Measurements from ENCODE around the gene KCNJ6. TPM values are rescaled to one million over a fixed set of nuclear protein-coding genes. Genes with fewer than 3 reads are reported as not detected.

KCNJ6 gene
- total RNA-seq (under 1 TPM in 1 of 2 donors, not detected in 1; 0.16 TPM), polyA plus RNA-seq (not detected)
- long read RNA-seq, donor 1, result 0 reads
- long read RNA-seq, donor 2, result 0 reads

- intact Hi-C loops (cut with DNase I), result loop anchor here (5.0 to 10.0 kb wide), 2 partner anchors 204 to 438 kb away; no protein-coding TSS in a partner anchor
- Histone ChIP-seq H3K4me1 (ENCODE audit: control insufficient read depth in 1 of 2, insufficient read depth in 2 of 2, low read length in 2 of 2) (no peaks in the 10 kb centered on the region), H3K9me3 (ENCODE audit: control insufficient read depth, low read length) (peaks cover 1% of the 10 kb centered on the region), H3K36me3 (ENCODE audit: control insufficient read depth in 1 of 2, insufficient read depth in 2 of 2, low read length in 1 of 2) (no peaks in the 10 kb centered on the region), H3K27ac (ENCODE audit: low read depth in 1 of 2, low read length in 2 of 2) (no peak within 1 kb of the TSS), H3K4me3 (ENCODE audit: low read length in 2 of 2) (peak within 1 kb of the TSS in 1 of 2 donors; percentile 11), H3K27me3 (ENCODE audit: control insufficient read depth in 1 of 2, insufficient read depth in 2 of 2, low read length in 1 of 2) (peaks cover 0 to 2% of the 10 kb centered on the region in 2 donors)
- ATAC-seq (ENCODE audit: low FRiP score), result peak; percentile 48
- DNase-seq, result peak in 1 of 2 donors; percentile 56
- WGBS, 2 donors, result 1 to 2% methylated on average over 53 to 56 of the region's 56 CpGs
Observed at GRCh38 chr21:37916310-37917051, at the start of gene KCNJ6. KCNJ6 (minus strand) TSS chr21:37916457; CDS start chr21:37840682, 75,775 bp downstream.

GRCh38 chr21:37965088-37965805 is 49.0 kb upstream of the KCNJ6 start:
- no peak overlapping the region for H3K27ac ChIP-seq (ENCODE audit: low read depth in 1 of 2, low read length in 2 of 2)
- intact Hi-C loops (cut with DNase I), result no loop called here
- no peaks in the 10 kb centered on the region for H3K27me3 ChIP-seq (ENCODE audit: control insufficient read depth in 1 of 2, insufficient read depth in 2 of 2, low read length in 1 of 2)
- no peaks in the 10 kb centered on the region for H3K9me3 ChIP-seq (ENCODE audit: control insufficient read depth, low read length)
- no peak for DNase-seq
- WGBS, 2 donors, result 77 to 80% methylated on average over 11 of the region's 11 CpGs
- no peaks in the 10 kb centered on the region for H3K4me1 ChIP-seq (ENCODE audit: control insufficient read depth in 1 of 2, insufficient read depth in 2 of 2, low read length in 2 of 2)
- no peak for ATAC-seq (ENCODE audit: low FRiP score)
- no peaks in the 10 kb centered on the region for H3K36me3 ChIP-seq (ENCODE audit: control insufficient read depth in 1 of 2, insufficient read depth in 2 of 2, low read length in 1 of 2)
- H3K4me3 ChIP-seq (ENCODE audit: low read length in 2 of 2), result no peak overlapping the region

GRCh38 chr21:37958537-37958936 is 42.3 kb upstream of the KCNJ6 start:
- Histone ChIP-seq H3K9me3 (ENCODE audit: control insufficient read depth, low read length) (no peaks in the 10 kb centered on the region), H3K4me1 (ENCODE audit: control insufficient read depth in 1 of 2, insufficient read depth in 2 of 2, low read length in 2 of 2) (no peaks in the 10 kb centered on the region), H3K36me3 (ENCODE audit: control insufficient read depth in 1 of 2, insufficient read depth in 2 of 2, low read length in 1 of 2) (no peaks in the 10 kb centered on the region), H3K4me3 (ENCODE audit: low read length in 2 of 2) (no peak overlapping the region), H3K27ac (ENCODE audit: low read depth in 1 of 2, low read length in 2 of 2) (no peak overlapping the region), H3K27me3 (ENCODE audit: control insufficient read depth in 1 of 2, insufficient read depth in 2 of 2, low read length in 1 of 2) (peaks cover 0 to 1% of the 10 kb centered on the region in 2 donors)
- 66 to 72% methylated on average over 3 of the region's 3 CpGs for WGBS, 2 donors
- ATAC-seq (ENCODE audit: low FRiP score) (no peak), DNase-seq (no peak)
- intact Hi-C loops (cut with DNase I), result no loop called here

- 66 to 73% methylated on average over 9 of the region's 9 CpGs for WGBS, 2 donors
Observed at GRCh38 chr21:37956772-37957171, 40.5 kb upstream of the KCNJ6 start.

GRCh38 chr21:37945036-37945435 is 28.8 kb upstream of the KCNJ6 start:
- 85 to 94% methylated on average over 2 of the region's 2 CpGs for WGBS, 2 donors
- no peak for ATAC-seq (ENCODE audit: low FRiP score)

More at GRCh38 chr21:37956772-37957171, 40.5 kb upstream of the KCNJ6 start:
- Histone ChIP-seq H3K27me3 (ENCODE audit: control insufficient read depth in 1 of 2, insufficient read depth in 2 of 2, low read length in 1 of 2) (peaks cover 0 to 1% of the 10 kb centered on the region in 2 donors), H3K4me3 (ENCODE audit: low read length in 2 of 2) (no peak overlapping the region), H3K36me3 (ENCODE audit: control insufficient read depth in 1 of 2, insufficient read depth in 2 of 2, low read length in 1 of 2) (no peaks in the 10 kb centered on the region), H3K27ac (ENCODE audit: low read depth in 1 of 2, low read length in 2 of 2) (no peak overlapping the region), H3K4me1 (ENCODE audit: control insufficient read depth in 1 of 2, insufficient read depth in 2 of 2, low read length in 2 of 2) (no peaks in the 10 kb centered on the region), H3K9me3 (ENCODE audit: control insufficient read depth, low read length) (no peaks in the 10 kb centered on the region)
- intact Hi-C loops (cut with DNase I), result no loop called here
- DNase-seq (no peak), ATAC-seq (ENCODE audit: low FRiP score) (no peak)

GRCh38 chr21:37944496-37944895 is 28.2 kb upstream of the KCNJ6 start:
- no peak for ATAC-seq (ENCODE audit: low FRiP score)
- no peak for DNase-seq
- Histone ChIP-seq H3K4me1 (ENCODE audit: control insufficient read depth in 1 of 2, insufficient read depth in 2 of 2, low read length in 2 of 2) (no peaks in the 10 kb centered on the region), H3K9me3 (ENCODE audit: control insufficient read depth, low read length) (no peaks in the 10 kb centered on the region), H3K36me3 (ENCODE audit: control insufficient read depth in 1 of 2, insufficient read depth in 2 of 2, low read length in 1 of 2) (no peaks in the 10 kb centered on the region), H3K4me3 (ENCODE audit: low read length in 2 of 2) (no peak overlapping the region), H3K27me3 (ENCODE audit: control insufficient read depth in 1 of 2, insufficient read depth in 2 of 2, low read length in 1 of 2) (no peaks in the 10 kb centered on the region), H3K27ac (ENCODE audit: low read depth in 1 of 2, low read length in 2 of 2) (no peak overlapping the region)
- 69 to 75% methylated on average over 5 of the region's 5 CpGs for WGBS, 2 donors
- intact Hi-C loops (cut with DNase I), result no loop called here

More at GRCh38 chr21:37945036-37945435, 28.8 kb upstream of the KCNJ6 start:
- H3K4me3 ChIP-seq (ENCODE audit: low read length in 2 of 2), result no peak overlapping the region
- intact Hi-C loops (cut with DNase I), result no loop called here
- no peaks in the 10 kb centered on the region for H3K9me3 ChIP-seq (ENCODE audit: control insufficient read depth, low read length)
- H3K4me1 ChIP-seq (ENCODE audit: control insufficient read depth in 1 of 2, insufficient read depth in 2 of 2, low read length in 2 of 2), result no peaks in the 10 kb centered on the region
- H3K27ac ChIP-seq (ENCODE audit: low read depth in 1 of 2, low read length in 2 of 2), result no peak overlapping the region
- H3K36me3 ChIP-seq (ENCODE audit: control insufficient read depth in 1 of 2, insufficient read depth in 2 of 2, low read length in 1 of 2), result no peaks in the 10 kb centered on the region
- no peak for DNase-seq
- H3K27me3 ChIP-seq (ENCODE audit: control insufficient read depth in 1 of 2, insufficient read depth in 2 of 2, low read length in 1 of 2), result no peaks in the 10 kb centered on the region

- Histone ChIP-seq H3K4me3 (ENCODE audit: low read length in 2 of 2) (no peak overlapping the region), H3K36me3 (ENCODE audit: control insufficient read depth in 1 of 2, insufficient read depth in 2 of 2, low read length in 1 of 2) (no peaks in the 10 kb centered on the region), H3K9me3 (ENCODE audit: control insufficient read depth, low read length) (no peaks in the 10 kb centered on the region), H3K27me3 (ENCODE audit: control insufficient read depth in 1 of 2, insufficient read depth in 2 of 2, low read length in 1 of 2) (no peaks in the 10 kb centered on the region), H3K4me1 (ENCODE audit: control insufficient read depth in 1 of 2, insufficient read depth in 2 of 2, low read length in 2 of 2) (no peaks in the 10 kb centered on the region), H3K27ac (ENCODE audit: low read depth in 1 of 2, low read length in 2 of 2) (no peak overlapping the region)
- WGBS, 2 donors, result 46 to 48% methylated on average over 2 of the region's 2 CpGs
- ATAC-seq (ENCODE audit: low FRiP score), result no peak
- no peak for DNase-seq
- intact Hi-C loops (cut with DNase I), result no loop called here
Observed at GRCh38 chr21:37940691-37941090, 24.4 kb upstream of the KCNJ6 start.

GRCh38 chr21:37939838-37940237 is 23.6 kb upstream of the KCNJ6 start:
- no peak for DNase-seq
- H3K27ac ChIP-seq (ENCODE audit: low read depth in 1 of 2, low read length in 2 of 2), result no peak overlapping the region
- H3K27me3 ChIP-seq (ENCODE audit: control insufficient read depth in 1 of 2, insufficient read depth in 2 of 2, low read length in 1 of 2), result no peaks in the 10 kb centered on the region
- no peaks in the 10 kb centered on the region for H3K36me3 ChIP-seq (ENCODE audit: control insufficient read depth in 1 of 2, insufficient read depth in 2 of 2, low read length in 1 of 2)
- intact Hi-C loops (cut with DNase I), result no loop called here
- no peaks in the 10 kb centered on the region for H3K4me1 ChIP-seq (ENCODE audit: control insufficient read depth in 1 of 2, insufficient read depth in 2 of 2, low read length in 2 of 2)
- WGBS, 2 donors, result 86 to 90% methylated on average over 4 of the region's 4 CpGs
- no peak for ATAC-seq (ENCODE audit: low FRiP score)
- H3K4me3 ChIP-seq (ENCODE audit: low read length in 2 of 2), result no peak overlapping the region
- no peaks in the 10 kb centered on the region for H3K9me3 ChIP-seq (ENCODE audit: control insufficient read depth, low read length)

All from aorta (tissue), 5 donors.